ENCODE results near the gene RNF8.
"Not testable (repeated sequence)": the region's sequence is repeated elsewhere in the genome, so short reads cannot be mapped to it uniquely, and the experiment has no call there.

Gene RNF8

DNA sequence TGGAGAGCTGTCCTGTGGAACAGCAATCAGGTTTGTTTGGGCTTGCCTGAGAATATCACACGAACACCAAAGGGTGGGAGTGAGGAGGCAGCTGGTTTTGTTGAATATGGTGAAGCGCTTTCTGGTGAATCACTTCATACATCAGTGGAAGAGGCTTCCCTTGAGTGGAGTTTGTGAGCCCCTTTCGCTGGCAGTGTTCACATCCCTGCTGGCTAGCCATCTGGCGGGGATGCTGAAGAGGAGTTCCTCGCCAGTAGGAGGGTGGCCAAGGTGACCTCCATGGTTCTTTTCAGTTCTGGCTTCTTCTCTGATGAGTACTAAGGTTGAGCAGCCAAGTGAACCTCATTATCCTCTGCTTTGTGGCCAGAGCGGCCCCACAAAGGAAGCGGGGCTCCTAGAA, 37.7 kb upstream of the RNF8 start:
- ATAC-seq = no peak
- no peaks in the 10 kb centered on the region for H3K27me3 Mint-ChIP-seq
- H3K4me3 Mint-ChIP-seq = no peak overlapping the region
- H3K36me3 Mint-ChIP-seq = peaks cover 28% of the 10 kb centered on the region
- no peaks in the 10 kb centered on the region for H3K9me3 Mint-ChIP-seq
- H3K4me1 Mint-ChIP-seq = peaks cover 6% of the 10 kb centered on the region
- no peak overlapping the region for H3K27ac Mint-ChIP-seq

DNA sequence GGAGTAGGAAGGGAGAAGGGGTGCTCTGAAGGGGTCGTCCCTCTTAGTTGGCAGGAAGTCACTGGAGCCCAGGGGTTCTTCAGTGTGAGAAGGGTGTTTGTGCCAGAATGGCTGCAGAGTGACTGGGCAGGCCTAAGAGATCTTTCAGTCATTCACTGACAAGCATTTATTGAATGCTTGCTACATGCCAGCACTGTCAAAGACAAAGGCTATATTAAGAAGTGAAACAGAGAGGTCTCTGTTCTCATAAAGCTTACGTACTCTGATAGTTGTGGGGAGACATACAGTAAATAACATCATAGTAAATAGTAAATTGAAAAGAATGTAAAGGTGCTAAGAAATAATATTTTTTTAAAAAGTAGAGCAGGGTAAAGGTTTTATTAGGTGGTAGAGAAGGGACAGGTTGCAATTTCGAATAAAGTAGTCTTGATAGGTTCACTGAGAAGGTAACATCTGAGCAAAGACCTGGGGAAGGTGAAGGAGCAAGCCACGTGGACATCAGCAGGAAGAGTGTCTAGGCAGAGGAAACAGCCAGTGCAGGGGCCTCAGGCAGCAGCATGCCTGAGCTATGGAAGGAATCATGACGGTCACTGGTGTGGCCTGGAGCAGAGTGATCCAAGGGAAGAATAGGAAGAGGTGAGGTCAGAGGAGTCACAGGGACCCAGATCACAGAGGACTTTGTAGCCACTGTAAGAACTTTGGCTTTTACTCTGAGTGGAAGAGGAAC, 36.3 kb upstream of the RNF8 start:
- Mint-ChIP-seq H3K4me3 (no peak overlapping the region), H3K4me1 (peaks cover 6% of the 10 kb centered on the region)

DNA sequence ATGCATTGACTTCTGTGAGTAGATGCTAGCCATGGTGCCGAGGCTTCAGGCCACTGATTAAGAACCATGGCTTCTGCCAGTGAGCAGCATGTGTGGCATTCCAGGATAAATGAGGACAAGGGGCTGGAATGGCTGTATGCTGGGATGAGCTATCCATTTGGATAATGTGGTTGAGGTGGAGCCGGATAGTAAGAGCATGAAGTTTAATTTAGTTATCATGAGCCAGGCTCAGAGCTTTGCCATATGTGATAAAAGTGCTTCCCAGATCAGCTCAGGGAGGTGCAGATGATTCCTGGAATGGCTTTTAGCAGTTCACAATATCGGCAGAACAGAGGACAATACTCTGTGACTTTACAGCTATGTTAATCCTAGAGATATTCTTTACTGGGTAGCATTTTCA, 34.6 kb upstream of the RNF8 start:
- no peak for ATAC-seq
- no peaks in the 10 kb centered on the region for H3K27me3 Mint-ChIP-seq
- peaks cover 31% of the 10 kb centered on the region for H3K36me3 Mint-ChIP-seq
- H3K4me1 Mint-ChIP-seq = peaks cover 6% of the 10 kb centered on the region
- H3K4me3 Mint-ChIP-seq = no peak overlapping the region
- H3K9me3 Mint-ChIP-seq = no peaks in the 10 kb centered on the region
- H3K27ac Mint-ChIP-seq = no peak overlapping the region

More for the DNA sequence above, 36.3 kb upstream of the RNF8 start:
- ATAC-seq = no peak
- no peak overlapping the region for H3K27ac Mint-ChIP-seq
- H3K27me3 Mint-ChIP-seq = no peaks in the 10 kb centered on the region
- H3K36me3 Mint-ChIP-seq = peaks cover 39% of the 10 kb centered on the region
- H3K9me3 Mint-ChIP-seq = no peaks in the 10 kb centered on the region

DNA sequence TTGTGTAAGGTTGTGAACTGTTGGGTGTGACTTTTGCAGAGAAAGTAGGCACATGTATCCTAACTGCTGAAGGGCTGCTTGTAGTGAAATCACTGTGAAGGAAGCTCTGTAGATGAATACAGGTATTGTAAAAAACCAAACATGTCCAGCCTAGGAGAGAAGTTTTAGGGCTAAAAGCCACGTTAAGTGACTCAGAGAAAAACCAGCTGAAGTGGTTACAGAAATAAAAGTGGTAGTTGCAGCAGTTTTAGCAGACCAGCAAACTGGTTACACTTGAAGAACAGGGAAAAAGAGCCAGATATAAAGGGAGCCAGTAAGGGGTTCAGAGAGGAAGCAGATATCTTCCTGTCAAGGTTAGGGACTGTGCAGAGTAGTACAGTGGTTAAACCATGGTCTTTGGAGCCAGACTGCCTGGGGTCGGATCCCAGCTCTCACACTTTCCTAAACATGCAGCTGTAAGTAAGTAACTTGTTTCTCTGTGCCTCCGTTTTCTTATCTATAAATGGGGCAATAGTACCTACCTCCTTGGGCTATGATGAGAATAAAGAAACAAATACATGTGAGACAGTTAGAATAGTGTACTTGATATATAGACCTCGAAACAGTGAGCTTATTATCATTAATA, 33.8 kb upstream of the RNF8 start:
- Mint-ChIP-seq H3K36me3 (peaks cover 22% of the 10 kb centered on the region), H3K9me3 (no peaks in the 10 kb centered on the region), H3K4me1 (peaks cover under 1% of the 10 kb centered on the region), H3K27me3 (no peaks in the 10 kb centered on the region), H3K27ac (no peak overlapping the region), H3K4me3 (no peak overlapping the region)
- no peak for ATAC-seq

DNA sequence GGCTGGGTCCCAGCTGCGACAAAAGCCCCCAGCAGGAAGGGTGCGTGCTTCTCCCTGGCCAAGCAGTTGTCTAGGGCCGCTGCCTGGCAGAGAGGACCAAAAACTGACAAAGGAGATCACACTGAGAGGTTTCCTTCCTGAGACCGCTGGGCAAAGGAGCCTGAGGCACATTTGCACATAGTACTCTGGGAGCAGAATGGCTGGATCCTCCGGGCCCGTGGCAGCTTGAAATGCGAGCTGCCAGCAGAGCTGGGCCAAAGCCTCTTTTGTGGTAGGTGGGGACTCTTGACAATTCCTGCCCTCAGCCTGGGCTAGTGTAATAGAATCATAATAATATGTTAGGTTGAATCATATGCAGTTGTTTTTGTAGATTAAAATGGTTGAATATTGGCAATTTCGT, 33.1 kb upstream of the RNF8 start:
- Mint-ChIP-seq H3K36me3 (peaks cover 21% of the 10 kb centered on the region), H3K27ac (no peak overlapping the region), H3K4me3 (no peak overlapping the region), H3K9me3 (no peaks in the 10 kb centered on the region), H3K4me1 (peaks cover 2% of the 10 kb centered on the region), H3K27me3 (no peaks in the 10 kb centered on the region)
- no peak for ATAC-seq

DNA sequence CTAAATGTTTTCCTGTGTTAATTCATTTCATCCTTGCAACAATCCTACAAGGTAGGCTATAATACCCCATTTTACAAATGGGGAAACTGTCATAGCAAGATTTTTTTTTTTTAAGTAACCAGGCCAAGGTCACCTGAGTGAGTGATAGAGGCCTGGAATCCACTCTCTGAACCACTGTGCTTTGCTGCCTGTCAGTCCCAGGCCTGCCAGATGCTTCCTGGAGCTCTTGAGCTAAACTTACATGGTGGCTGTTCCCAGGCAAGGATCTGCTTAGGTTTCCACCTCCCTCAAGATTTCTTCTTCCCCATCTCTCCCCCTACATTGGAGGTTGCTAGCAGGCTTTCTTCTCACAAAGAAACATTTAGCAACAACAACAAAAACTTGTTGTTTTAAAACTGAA, 32.7 kb upstream of the RNF8 start:
- peaks cover 6% of the 10 kb centered on the region for H3K4me1 Mint-ChIP-seq
- no peak overlapping the region for H3K27ac Mint-ChIP-seq
- no peak overlapping the region for H3K4me3 Mint-ChIP-seq
- no peaks in the 10 kb centered on the region for H3K9me3 Mint-ChIP-seq
- H3K36me3 Mint-ChIP-seq = peaks cover 21% of the 10 kb centered on the region
- no peaks in the 10 kb centered on the region for H3K27me3 Mint-ChIP-seq
- ATAC-seq = no peak

DNA sequence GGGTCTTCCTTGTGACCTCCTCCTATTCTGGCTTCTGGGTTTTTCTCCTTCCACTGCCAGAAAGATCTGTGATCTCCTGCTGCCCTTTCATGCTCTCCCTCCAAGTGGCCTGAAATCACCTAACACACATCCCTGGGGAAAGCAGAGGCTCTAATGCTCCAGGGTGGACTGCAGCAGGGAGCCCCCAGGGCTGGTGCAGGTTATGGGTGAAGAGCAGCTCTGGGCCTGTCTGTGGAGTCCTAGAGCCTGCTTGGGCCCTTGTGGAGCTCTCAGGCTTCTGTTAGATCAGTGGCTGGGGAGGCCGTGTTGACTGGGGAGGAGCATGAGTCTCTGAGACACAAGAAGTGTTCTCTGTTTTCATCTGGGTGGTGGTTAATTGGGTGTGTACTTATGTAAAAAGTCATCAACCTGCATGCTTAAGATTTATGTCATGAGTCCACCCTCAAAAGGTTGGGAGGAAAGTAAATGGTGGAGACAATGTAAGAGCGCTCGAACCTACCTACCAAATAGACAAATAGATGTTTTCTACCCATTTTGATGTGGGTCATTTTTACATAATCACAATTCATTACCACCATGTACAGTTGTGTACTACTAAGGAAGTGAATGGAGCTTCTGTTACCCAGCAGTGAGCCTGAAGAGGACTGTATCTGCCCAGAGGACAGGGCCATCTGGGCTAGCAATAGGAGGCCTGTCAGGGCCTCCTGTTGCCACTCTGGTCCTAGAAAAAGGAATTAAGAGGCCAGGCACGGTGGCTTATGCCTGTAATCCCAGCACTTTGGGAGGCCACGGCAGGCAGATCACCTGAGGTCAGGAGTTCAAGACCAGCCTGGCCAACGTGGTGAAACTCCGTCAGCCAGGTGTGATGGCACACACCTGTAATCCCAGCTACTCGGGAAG, 32.0 kb upstream of the RNF8 start:
- H3K4me3 Mint-ChIP-seq = no peak overlapping the region
- no peaks in the 10 kb centered on the region for H3K9me3 Mint-ChIP-seq
- no peaks in the 10 kb centered on the region for H3K27me3 Mint-ChIP-seq
- no peak for ATAC-seq
- H3K4me1 Mint-ChIP-seq = peaks cover 6% of the 10 kb centered on the region
- H3K36me3 Mint-ChIP-seq = peaks cover 23% of the 10 kb centered on the region
- H3K27ac Mint-ChIP-seq = no peak overlapping the region

DNA sequence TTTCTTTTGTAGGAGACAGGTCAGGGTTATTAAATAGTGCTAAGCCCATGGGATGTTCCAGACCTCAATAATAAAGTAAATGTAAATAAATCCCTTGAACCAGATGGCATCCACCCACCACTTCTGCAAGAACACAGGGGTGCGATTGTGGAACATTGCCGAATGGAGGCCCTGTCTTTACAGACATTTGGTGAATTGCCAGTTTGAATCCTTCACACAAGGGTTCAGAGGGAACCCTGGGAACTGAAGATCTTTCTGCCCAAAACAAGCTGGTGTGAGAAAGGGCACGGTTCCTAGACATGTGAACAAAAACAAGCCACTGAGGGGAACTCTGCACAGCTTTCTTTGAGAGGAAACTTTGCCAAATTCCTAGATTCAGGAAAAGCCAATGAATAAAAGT, 30.2 kb upstream of the RNF8 start:
- no peaks in the 10 kb centered on the region for H3K9me3 Mint-ChIP-seq
- H3K4me3 Mint-ChIP-seq = no peak overlapping the region
- H3K27ac Mint-ChIP-seq = no peak overlapping the region
- peaks cover 26% of the 10 kb centered on the region for H3K36me3 Mint-ChIP-seq
- ATAC-seq = no peak
- no peaks in the 10 kb centered on the region for H3K27me3 Mint-ChIP-seq
- peaks cover 6% of the 10 kb centered on the region for H3K4me1 Mint-ChIP-seq

DNA sequence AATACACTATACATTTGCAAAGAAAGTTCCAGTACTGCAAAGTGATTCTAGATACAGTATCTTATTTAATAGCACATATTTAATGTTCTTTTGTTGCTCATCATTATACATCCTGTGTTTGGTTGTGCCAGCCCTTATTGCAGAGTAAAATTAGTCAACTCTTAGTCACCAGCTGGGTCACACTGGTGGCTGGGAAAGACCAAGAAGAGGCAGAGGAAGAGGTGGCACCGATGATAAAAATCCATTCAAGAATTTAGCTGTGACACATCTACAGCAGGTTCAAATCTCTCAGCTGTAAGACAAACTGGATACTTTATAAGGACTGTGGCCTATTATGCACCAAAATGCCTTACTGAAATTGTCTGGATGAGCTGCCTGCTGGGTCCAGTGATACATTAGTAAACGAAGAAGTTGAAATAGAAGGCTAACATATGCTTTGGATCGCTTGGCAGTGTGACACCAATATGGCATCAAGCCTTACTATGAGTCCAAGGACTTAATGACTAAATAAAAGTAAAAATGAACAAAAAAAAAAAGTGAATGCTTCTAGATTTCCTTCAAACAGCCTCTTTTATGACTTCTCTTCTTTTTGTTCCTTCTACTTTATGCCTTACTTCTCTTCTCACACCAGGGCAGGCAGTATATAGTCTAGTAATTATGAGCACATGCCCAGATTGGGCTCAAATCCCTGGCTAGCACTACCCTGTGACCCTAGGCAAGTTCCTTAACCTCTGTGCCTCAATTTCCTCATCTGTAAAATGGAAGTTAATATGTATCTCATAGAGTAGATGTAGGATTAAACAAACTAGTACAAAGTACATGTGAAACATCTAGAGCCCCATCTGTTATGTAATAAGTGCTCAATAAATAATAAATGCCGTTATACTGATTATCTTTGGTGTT, 29.4 kb upstream of the RNF8 start:
- ATAC-seq = no peak
- Mint-ChIP-seq H3K27ac (no peak overlapping the region), H3K4me1 (peaks cover 6% of the 10 kb centered on the region), H3K4me3 (no peak overlapping the region), H3K27me3 (no peaks in the 10 kb centered on the region), H3K36me3 (peaks cover 30% of the 10 kb centered on the region), H3K9me3 (no peaks in the 10 kb centered on the region)

DNA sequence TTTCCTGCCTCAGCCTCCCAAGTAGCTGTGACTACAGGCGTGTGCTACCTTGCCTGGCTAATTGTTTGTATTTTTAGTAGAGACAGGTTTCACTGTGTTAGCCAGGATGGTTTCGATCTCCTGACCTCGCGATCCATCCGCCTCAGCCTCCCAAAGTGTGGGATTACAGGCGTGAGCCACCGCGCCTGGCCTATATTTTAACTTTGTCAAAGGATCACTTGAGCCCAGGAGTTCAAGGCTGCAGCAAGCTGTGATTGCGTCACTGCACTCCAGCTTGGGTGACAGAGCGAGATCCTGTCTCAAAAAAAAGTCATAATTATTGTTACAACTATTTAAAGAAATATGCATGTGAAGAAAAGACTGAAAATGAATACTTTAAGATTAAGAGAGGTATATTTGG, 23.4 kb upstream of the RNF8 start:
- ATAC-seq, H3K4me3 Mint-ChIP-seq, H3K4me1 Mint-ChIP-seq, H3K27ac Mint-ChIP-seq, H3K27me3 Mint-ChIP-seq, H3K9me3 Mint-ChIP-seq: not testable (repeated sequence)
- peaks cover 19% of the 10 kb centered on the region for H3K36me3 Mint-ChIP-seq

DNA sequence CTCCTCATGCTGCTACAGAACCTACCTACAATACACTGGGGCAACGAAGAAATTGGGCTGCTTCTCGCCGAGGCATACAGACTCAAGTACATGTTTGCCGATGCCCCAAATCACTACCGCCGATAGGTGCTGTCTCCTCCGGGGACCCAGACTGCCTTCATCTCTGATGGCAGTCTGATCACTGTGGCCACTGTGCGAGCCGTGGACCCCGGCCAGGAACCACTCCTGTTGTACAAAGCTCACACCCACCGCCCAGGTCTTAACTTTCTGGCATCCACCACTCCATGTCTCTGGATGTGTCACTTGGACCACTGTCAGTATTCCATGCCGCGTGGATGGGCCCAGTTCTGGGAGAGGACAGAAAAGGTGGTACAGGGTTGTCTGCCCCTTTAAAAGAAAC, 22.7 kb upstream of the RNF8 start:
- H3K9me3 Mint-ChIP-seq = no peaks in the 10 kb centered on the region
- H3K27me3 Mint-ChIP-seq = no peaks in the 10 kb centered on the region
- no peak overlapping the region for H3K27ac Mint-ChIP-seq
- ATAC-seq = no peak
- peaks cover under 1% of the 10 kb centered on the region for H3K4me1 Mint-ChIP-seq
- H3K36me3 Mint-ChIP-seq = peaks cover 19% of the 10 kb centered on the region
- H3K4me3 Mint-ChIP-seq = no peak overlapping the region

DNA sequence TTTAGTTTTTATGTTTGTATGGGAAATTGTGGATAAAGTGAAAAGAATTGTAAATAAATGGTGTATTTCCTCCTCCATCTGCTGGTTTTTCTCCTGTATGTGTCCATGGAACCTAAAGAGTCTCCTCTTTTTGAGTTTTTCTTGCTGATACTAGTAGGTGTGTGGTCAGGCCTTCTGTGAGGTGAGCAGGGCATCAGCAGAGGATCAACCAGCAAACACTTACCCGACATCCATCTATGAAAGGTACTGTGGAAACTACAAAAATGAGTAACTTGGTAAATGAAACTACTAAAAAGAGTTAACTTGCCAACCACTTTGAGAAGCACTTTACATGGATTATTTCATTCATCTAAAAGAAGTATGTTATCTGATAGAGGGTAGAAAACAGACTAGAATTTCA, 20.9 kb upstream of the RNF8 start:
- Mint-ChIP-seq H3K27ac (no peak overlapping the region), H3K4me3 (no peak overlapping the region), H3K4me1 (no peaks in the 10 kb centered on the region), H3K9me3 (no peaks in the 10 kb centered on the region), H3K36me3 (peaks cover 17% of the 10 kb centered on the region), H3K27me3 (no peaks in the 10 kb centered on the region)
- ATAC-seq = no peak

DNA sequence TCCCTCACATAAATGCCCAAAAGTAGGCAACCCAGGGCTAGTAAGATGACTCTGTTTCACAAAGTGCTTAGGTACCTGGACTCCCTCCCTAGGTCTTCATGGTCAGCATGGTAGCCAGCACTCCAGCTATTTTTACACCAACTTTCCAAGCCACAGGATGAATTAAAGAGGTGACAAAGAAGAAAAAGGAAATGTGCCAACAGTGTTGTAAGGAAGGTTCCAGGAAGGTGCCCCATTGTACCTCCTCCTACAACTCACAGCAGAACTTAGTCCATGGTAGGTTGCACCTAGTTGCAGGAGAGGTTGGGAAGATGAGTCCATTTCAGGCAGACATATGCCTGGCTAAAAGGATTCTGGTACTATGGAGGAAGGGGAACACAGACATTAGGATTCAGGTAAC, 19.7 kb upstream of the RNF8 start:
- no peaks in the 10 kb centered on the region for H3K9me3 Mint-ChIP-seq
- no peak overlapping the region for H3K4me3 Mint-ChIP-seq
- no peak overlapping the region for H3K27ac Mint-ChIP-seq
- no peaks in the 10 kb centered on the region for H3K27me3 Mint-ChIP-seq
- no peak for ATAC-seq
- no peaks in the 10 kb centered on the region for H3K4me1 Mint-ChIP-seq
- peaks cover 18% of the 10 kb centered on the region for H3K36me3 Mint-ChIP-seq

DNA sequence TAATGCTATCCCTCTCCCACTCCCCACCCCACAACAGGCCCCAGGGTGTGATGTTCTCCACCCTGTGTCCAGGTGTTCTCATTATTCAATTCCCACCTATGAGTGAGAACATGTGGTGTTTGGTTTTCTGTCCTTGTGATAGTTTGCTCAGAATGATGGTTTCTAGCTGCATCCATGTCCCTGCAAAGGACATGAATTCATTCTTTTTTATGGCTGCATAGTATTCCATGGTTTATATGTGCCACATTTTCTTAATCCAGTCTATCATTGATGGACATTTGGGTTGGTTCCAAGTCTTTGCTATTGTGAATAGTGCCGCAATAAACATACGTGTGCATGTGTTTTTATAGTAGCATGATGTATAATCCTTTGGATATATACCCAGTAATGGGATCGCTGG, 15.5 kb upstream of the RNF8 start:
- H3K4me1 Mint-ChIP-seq, H3K27ac Mint-ChIP-seq, H3K27me3 Mint-ChIP-seq, H3K9me3 Mint-ChIP-seq, H3K4me3 Mint-ChIP-seq, ATAC-seq: not testable (repeated sequence)
- H3K36me3 Mint-ChIP-seq = peaks cover 11% of the 10 kb centered on the region

DNA sequence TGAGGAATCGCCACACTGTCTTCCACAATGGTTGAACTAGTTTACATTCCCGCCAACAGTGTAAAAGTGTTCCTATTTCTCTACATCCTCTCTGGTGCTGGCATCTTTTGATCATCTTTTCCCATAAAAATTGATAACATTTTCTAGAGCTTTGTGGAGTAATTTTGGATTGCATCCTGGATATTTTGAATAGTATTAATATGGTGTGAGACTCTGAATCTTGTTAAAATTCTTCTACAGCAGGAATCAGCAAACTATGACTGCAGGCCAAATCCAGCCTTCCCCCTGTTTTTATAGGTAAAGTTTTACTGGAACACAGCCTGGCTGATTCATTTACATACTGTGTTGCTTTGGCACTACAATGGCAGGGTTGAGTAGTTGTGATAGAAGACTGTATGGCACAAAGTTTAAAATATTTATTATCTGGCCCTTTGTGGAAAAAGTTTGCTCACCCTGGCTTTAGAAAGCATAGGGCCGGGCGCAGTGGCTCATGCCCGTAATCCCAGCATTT, 15.0 kb upstream of the RNF8 start:
- no peak overlapping the region for H3K27ac Mint-ChIP-seq
- H3K36me3 Mint-ChIP-seq = peaks cover 11% of the 10 kb centered on the region
- H3K4me1 Mint-ChIP-seq = no peaks in the 10 kb centered on the region
- H3K27me3 Mint-ChIP-seq = no peaks in the 10 kb centered on the region
- no peak overlapping the region for H3K4me3 Mint-ChIP-seq
- H3K9me3 Mint-ChIP-seq = no peaks in the 10 kb centered on the region
- no peak for ATAC-seq
